ENCODE measurements around the gene CPLANE2.
A peak's percentile ranks its signal among the peaks of the same experiment; 100 is the strongest.
"Not testable (repeated sequence)": the region's sequence is repeated elsewhere in the genome, so short reads cannot be mapped to it uniquely, and the experiment has no call there.

Gene CPLANE2

DNA sequence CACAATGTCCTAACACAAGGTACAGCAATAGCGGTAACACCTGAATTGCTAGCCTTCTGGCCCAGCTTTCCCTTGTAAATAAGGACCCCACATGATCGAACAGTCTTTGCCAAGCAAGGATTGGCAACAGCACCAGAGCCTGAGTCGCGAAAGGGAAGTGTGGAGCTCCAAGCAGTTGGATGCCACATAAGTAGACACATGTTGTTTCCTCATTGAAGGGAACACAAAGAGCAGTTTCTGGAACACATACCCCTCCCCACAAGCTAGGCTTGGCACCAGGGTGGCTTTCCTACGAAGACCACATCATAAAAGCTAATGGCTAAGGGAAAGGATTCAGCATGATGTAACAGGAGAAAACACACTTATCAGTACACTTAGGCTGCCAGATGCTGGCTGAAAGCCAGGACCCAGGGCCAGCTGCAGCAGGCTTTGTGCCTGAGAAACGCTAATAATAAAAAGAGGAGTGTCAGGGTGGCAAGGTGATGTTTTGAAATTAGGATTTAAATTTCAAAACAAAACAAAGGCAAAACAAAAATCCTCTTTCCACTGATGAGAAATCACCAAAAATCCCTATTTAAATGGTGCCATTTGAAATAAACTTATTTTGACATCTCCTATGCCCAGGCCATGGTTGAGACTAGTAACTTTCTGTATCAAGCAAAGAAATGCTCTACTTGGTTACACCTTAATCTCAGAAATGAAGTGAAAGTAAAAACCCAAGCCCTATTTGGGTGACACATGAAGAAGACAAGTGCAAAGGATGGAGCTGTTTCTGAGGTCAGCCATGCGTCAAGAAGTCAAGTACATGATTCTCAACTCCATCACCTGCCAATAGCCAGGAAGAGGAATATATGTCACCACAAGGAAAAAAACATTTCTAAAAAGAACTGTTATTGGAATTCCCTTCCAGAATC lies 11.9 kb upstream of the CPLANE2 start:
- DNase-seq: peak; percentile 98

DNA sequence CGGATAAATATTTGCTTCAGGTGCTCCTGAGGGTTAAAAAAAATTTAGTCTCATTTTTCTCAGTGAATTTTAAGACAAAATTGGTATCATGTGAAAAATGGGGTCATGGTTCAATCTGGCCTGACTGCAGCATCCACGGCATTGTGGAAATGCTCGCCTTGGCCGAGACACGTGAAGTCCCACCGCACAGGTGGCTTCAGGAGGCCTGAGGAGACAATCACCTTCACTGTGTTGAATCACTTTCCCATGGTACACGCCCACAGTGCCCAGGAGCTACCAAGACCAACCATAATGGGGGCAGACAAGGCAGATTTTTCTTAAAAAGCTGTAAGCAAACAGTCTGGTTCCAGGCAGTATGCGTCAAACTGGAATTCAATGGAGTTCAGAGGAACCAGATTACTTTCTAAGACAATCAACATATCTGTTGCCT lies 11.0 kb upstream of the CPLANE2 start:
- no peak for DNase-seq

DNA sequence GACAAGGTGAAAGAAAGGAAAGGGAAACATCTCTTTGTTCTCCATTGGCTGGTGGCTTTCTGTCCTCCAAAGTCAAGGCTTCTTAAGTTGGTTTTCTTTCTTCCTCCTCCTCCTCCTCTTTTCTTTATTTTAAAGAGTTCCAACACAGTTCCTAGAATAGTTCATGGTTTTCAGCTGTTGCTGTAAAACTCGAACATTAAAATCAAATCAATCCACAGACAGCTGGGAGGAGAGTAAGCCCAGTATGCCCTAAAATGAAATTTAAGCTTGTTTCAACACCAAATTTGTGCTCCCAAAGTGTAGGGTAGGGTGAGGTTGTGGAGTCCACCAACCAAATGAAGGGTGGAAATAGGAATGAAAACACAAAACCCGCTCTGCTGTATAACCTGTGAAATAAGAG lies 10.5 kb upstream of the CPLANE2 start:
- DNase-seq: no peak

GRCh38 chr1:16246961-16247360 lies 10.0 kb upstream of the CPLANE2 start:
- DNase-seq: no peak

GRCh38 chr1:16246239-16246638 lies 9.3 kb upstream of the CPLANE2 start:
- DNase-seq: not testable (repeated sequence)

DNA sequence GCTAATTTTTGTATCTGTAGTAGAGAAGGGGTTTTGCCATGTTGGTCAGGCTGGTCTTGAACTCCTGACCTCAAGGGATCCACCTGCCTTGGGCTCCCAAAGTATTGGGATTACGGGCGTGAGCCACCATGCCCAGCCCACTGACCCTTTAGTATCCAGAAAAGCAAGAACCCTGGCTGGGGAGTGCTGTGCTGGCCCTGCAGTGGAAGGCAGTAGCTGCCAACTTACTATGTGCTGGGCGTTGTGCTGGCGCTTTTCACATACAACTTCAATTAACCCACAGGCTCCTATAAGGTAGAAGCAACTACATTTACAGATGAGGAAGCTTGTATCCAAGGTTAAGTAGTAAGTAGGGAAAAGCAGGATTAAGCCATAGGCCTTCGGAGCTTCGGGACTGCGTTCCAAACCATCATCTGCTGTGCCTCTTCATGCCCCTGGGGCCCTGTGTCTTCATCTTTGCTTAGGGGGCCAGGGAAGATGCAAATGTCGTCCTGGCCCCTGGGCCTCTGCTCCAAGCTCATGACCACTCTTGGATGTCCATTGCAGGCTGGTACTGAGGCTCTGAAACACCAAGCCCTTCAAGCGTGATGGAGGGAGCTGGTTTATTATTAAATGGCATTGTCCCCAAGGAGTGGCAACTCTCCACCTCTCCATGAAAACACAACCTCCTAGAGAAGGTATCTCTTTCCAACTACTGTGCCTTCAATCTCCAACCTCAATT lies 8.7 kb upstream of the CPLANE2 start:
- DNase-seq: no peak

DNA sequence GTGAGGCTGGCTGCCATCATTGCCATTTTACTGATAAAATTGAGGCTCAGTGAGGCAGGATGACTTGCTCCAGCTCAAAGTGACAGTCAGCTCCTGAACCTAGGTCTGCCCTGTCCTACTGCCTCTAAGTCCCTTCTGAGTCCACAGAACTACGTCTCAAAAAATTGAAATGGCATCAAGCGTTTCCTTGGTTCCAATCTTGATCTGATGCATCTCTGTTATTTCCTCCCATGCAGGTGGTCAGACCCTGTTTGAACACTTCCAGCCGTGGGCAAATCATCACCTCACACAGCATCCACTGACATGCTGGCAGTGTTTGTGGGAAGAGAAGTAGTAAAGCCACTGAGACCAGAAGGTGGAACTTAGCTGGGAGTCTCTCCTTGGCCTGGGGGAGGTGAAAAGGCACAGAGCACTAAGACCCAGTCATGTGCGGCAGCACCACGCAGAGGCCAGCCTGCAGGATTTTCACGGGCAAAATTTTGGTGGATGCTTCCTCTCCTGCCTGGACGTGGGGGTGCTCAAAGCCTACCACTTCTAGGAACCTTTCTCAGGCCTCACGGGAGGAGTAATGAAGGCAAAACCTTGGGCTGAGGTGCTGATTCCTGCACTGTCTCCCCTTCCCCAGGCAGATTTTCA lies 7.8 kb upstream of the CPLANE2 start:
- no peak for DNase-seq

DNA sequence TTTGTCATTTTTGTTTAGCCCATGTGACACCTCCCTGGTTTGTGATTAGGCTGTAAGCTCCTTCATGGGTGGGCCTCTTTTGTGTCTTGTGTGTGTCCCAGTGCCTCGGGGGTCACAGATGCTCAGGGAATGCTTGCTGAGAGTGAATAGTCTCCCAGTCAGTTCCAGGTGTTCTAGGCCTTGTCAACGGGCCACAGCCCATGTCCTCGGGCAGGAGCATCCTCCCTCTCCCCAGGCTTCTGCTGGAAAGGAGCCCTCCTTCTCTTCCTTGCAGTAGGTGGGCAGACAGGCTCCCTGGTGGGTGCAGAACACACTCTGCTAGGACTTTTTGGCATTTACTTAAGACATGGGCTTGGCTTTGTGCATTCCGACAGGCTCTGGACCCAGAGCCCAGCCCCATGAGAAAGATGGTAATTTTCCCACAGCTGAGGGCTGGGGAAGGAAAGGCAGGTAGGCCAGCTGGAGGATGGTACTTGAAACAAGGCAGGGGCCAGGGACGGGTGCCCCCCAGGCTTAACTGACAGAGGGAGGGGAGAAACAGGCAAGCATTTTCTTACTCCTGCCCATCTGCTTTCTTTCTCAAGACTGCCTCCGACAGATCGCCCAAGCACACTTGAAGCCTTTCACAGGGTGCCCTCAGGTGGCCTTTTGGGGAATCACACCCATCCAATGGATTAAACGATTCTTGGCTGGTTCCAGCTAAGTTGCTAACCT lies 7.1 kb upstream of the CPLANE2 start:
- peak; percentile 44 for DNase-seq

- no peak for DNase-seq
Observed at GRCh38 chr1:16243215-16243610, 6.2 kb upstream of the CPLANE2 start.

DNA sequence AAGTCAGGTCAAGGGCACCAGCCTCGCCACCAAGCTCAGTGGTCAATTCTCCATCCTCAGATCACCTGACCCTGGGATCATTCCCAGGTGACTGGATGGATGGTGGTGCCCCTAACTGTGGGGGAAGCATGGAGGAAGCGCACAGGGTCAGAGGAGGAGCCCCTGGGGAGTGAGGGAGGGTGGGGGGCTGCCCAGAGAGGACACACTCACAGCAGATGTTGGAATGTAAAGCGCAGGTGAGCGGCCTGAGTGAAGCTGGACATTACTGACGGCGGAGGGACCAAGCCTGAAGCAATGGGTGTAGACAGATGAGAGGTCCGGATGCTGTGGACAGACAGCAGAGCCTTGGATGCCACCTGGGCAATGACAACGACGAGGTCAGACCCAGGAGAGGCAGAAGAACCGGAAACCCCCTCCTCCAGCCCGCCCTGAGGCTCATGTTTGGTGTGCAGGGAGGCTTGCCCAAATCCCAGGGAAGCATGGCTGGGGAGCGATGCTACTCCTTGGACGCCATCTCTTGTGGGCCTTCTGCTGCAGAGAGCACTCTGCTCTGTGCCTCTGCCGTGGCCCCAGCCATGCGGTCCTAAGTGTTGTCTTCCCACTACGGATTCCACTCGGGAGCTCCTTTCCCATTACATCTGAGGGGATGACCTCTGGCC lies 5.7 kb upstream of the CPLANE2 start:
- no peak for DNase-seq

DNA sequence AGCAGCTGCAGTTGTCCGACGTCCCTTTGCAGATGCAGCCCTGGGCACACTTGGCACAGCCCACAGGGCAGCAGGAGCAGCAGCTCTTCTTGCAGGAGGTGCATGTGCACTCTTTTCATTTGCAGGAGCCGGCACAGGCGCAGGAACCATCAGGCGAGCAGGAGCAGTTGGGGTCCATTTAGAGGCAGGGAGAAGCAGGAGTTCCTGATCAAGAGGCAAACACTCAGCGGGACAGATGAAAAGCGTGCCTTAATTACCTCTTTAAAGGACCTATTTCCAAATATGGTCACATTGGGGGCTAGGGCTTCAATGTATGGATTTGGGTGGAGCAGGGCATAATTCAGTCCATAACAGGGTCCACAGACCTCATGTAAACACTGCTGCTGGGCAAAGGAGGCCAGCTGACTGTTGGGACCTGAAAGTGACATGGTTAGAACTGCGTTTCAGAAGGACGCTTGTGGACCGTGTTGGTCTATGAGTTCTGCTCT lies 4.3 kb upstream of the CPLANE2 start:
- no peak for DNase-seq

DNA sequence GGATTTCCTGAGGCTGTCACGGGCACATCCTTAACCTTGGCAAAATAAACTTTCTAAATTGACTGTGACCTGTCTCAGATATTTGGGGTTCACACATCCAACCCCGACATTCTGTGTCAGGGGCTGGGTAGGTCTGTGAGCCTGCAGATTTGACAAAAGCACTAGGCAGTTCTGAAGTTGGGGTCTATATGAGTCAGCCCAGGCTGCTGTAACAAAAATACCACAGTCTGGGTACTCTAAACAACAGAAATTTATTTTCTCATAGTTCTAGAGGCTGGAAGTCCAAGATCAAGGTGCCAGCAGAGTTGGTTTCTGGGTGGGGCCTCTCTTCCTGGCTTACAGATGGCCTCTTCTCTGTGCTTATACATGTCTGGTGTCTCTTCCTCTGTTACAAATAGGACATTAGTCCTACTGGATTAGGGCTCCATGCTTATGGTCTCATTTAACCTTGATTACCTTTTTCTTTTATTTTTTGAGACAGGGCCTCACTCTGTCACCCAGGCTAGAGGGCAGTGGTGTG lies 3.0 kb upstream of the CPLANE2 start:
- no peak for DNase-seq

- DNase-seq: no peak
Observed at GRCh38 chr1:16237343-16237830, 404 bp upstream of the CPLANE2 start.

DNA sequence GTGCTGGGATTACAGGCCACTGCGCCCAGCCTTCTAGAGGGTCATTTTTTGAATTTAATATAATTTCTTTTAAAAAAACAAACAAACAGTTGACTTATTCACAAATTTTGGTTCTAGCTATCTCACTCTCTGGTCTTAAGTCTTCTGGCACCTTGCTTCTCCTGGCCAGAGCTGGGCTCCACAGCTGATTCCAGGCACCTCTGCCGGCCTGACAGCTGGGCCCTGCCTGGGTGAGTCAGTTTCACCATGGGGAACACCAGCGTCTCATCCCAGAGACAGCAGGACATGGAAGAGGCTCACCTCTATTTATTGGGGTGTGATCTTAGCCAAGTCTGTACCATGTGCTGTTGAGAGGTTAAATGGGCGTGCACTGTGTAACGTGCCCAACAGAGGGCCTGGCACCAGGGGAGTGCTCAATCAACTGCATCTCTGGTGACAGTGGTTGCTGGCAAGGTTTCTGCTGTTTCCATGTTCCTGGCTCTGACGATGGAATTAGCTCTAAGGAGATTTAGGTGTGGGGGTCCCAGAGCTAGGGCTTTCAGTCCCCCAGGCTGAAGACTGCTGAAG lies 956 bp downstream of the CPLANE2 start:
- peak; percentile 59 for DNase-seq

DNA sequence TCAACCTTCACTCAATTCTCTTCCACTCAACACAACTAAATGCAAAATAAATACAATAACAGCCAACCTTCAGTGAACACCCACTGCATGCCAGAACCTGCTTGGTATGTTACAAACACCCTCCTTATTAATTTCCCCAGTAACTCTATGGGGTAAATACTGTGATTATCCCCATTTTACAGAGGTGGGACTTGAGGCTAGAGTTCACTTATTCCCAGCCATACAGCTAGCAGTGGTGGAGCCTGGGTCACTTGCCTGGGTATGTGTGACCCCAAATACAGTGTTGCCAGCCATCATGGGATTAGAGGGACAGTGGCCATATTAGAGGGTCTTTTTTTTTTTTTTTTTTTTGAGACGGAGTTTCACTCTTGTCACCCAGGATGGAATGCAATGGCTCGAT lies 1.6 kb downstream of the CPLANE2 start:
- no peak for DNase-seq

GRCh38 chr1:16233431-16233830 lies 3.6 kb downstream of the CPLANE2 start:
- no peak for DNase-seq

DNA sequence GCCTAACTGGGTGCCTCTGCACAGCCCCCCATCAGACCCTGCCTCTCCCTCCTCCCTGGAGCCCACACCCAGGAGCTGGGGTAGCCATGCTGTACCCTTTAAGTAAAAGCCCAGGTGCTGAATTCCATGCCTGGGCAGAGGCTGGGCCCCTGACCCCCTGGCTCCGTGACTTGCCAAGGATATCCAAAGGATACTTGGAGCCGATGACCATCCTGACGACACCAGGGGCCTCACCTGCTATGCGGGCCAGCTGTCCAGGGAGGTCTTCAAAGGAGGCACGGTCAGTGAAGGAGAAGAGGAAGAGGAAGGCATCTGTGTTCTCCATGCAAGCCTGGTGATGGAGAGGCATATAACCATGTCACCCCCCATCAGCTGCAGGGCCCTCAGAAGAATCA lies 4.7 kb downstream of the CPLANE2 start:
- no peak for DNase-seq

GRCh38 chr1:16231331-16232315 lies 5.4 kb downstream of the CPLANE2 start:
- DNase-seq: no peak

GRCh38 chr1:16230744-16231143 lies 6.2 kb downstream of the CPLANE2 start:
- DNase-seq: no peak

Measured in GF-D8 (cell line).